Activated T-cell treated with anti-CD3 and anti-CD28 coated beads for 48 hours (primary cell): Measurements from ENCODE around the gene MYO15B.

Experiments
- DNase-seq: peaks from one replicate; pipeline ENCODE4 v3.0.0-alpha.2; 2020; ENCODE audit warnings: low read depth

The MYO15B gene

GRCh38 chr17:75603123-75603522, 15.5 kb downstream of the MYO15B start:
- DNase-seq, result no peak

- DNase-seq, result no peak
These were observed 16.6 kb downstream of the MYO15B start for GRCh38 chr17:75604034-75604695.

- DNase-seq, result no peak
These were observed 18.2 kb downstream of the MYO15B start for GRCh38 chr17:75605790-75606189.

- no peak for DNase-seq
These were observed 19.5 kb downstream of the MYO15B start for GRCh38 chr17:75607086-75607485.

GRCh38 chr17:75610103-75610984, 22.7 kb downstream of the MYO15B start:
- DNase-seq, result no peak

GRCh38 chr17:75611851-75612429, 24.3 kb downstream of the MYO15B start:
- DNase-seq, result no peak

- no peak for DNase-seq
These were observed 25.5 kb downstream of the MYO15B start for GRCh38 chr17:75612906-75613626.

- DNase-seq, result no peak
These were observed 26.4 kb downstream of the MYO15B start for GRCh38 chr17:75614006-75614405.

GRCh38 chr17:75614556-75615270, 27.1 kb downstream of the MYO15B start:
- DNase-seq, result no peak

GRCh38 chr17:75615301-75615700, 27.7 kb downstream of the MYO15B start:
- no peak for DNase-seq

GRCh38 chr17:75616521-75617122, 29.0 kb downstream of the MYO15B start:
- no peak for DNase-seq

GRCh38 chr17:75617218-75617617, 29.6 kb downstream of the MYO15B start:
- no peak for DNase-seq

GRCh38 chr17:75617675-75618074, 30.1 kb downstream of the MYO15B start:
- no peak for DNase-seq

- peak; percentile 15 for DNase-seq
These were observed 32.2 kb downstream of the MYO15B start for GRCh38 chr17:75619506-75620431.

- DNase-seq, result no peak
These were observed 33.9 kb downstream of the MYO15B start for GRCh38 chr17:75621489-75621888.

GRCh38 chr17:75622076-75622475, 34.5 kb downstream of the MYO15B start:
- DNase-seq, result no peak

- no peak for DNase-seq
These were observed 35.2 kb downstream of the MYO15B start for GRCh38 chr17:75622771-75623273.

- no peak for DNase-seq
These were observed 35.8 kb downstream of the MYO15B start for GRCh38 chr17:75623386-75623785.

- no peak for DNase-seq
These were observed 36.4 kb downstream of the MYO15B start for GRCh38 chr17:75624021-75624420.
